T-helper 2 cell (primary cell): Measurements from ENCODE around the gene RBP3.
A peak's percentile ranks its signal among the peaks of the same experiment; 100 is the strongest.

Experiments
- DNase-seq, 5 experiments: peaks; one replicate each; pipeline versions ENCODE4 v3.0.0 to v3.0.0-alpha.2; 2012 to 2022
- total RNA-seq, 2 donors: gene quantifications; one replicate each; lab custom pipeline; 2026; lab: John Stamatoyannopoulos, UW

Gene RBP3
- total RNA-seq = 0 reads per million in 2 donors

GRCh38 chr10:47348138-47348651 is at the start of gene RBP3:
TSS of gene RBP3 (plus strand) at chr10:47348363. CDS start at chr10:47348485, 122 bp downstream.
- DNase-seq = no peak

- no peak for DNase-seq
Measured at GRCh38 chr10:47298715-47299114, 49.4 kb upstream of the RBP3 start.

- DNase-seq = no peak
Measured at GRCh38 chr10:47299611-47300428, 48.3 kb upstream of the RBP3 start, which contains the start of gene GDF10. TSS of gene GDF10 (plus strand) at chr10:47300197. CDS start at chr10:47300652, 455 bp downstream.

- no peak for DNase-seq
Measured at GRCh38 chr10:47300429-47300931, 47.7 kb upstream of the RBP3 start.

- DNase-seq = no peak
Measured at GRCh38 chr10:47301833-47302232, 46.3 kb upstream of the RBP3 start.

GRCh38 chr10:47303105-47303504 is 45.1 kb upstream of the RBP3 start:
- DNase-seq = no peak

GRCh38 chr10:47303866-47304265 is 44.3 kb upstream of the RBP3 start:
- no peak for DNase-seq

GRCh38 chr10:47305566-47305965 is 42.6 kb upstream of the RBP3 start:
- no peak for DNase-seq

- no peak for DNase-seq
Measured at GRCh38 chr10:47306387-47307210, 41.6 kb upstream of the RBP3 start.

GRCh38 chr10:47307381-47307780 is 40.8 kb upstream of the RBP3 start:
- DNase-seq = no peak

- no peak for DNase-seq
Measured at GRCh38 chr10:47308775-47309174, 39.4 kb upstream of the RBP3 start.

- DNase-seq = peak in 1 of 5 experiments; percentile 36
Measured at GRCh38 chr10:47309408-47310089, 38.6 kb upstream of the RBP3 start.

- DNase-seq = no peak
Measured at GRCh38 chr10:47310090-47310505, 38.1 kb upstream of the RBP3 start.

GRCh38 chr10:47311193-47311931 is 36.8 kb upstream of the RBP3 start:
- peak in 3 of 5 experiments; percentile 32 to 94 (median 42) for DNase-seq

- peak; percentile 49 to 90 (median 72) for DNase-seq
Measured at GRCh38 chr10:47311932-47312662, 36.1 kb upstream of the RBP3 start.

- no peak for DNase-seq
Measured at GRCh38 chr10:47312663-47312995, 35.5 kb upstream of the RBP3 start.

GRCh38 chr10:47314416-47314970 is 33.7 kb upstream of the RBP3 start:
- DNase-seq = no peak

- no peak for DNase-seq
Measured at GRCh38 chr10:47315421-47315820, 32.7 kb upstream of the RBP3 start.

- DNase-seq = no peak
Measured at GRCh38 chr10:47316131-47316530, 32.0 kb upstream of the RBP3 start.

GRCh38 chr10:47317251-47317650 is 30.9 kb upstream of the RBP3 start:
- no peak for DNase-seq

GRCh38 chr10:47318706-47319105 is 29.5 kb upstream of the RBP3 start:
- DNase-seq = no peak
